ENCODE results near the gene SELPLG.
"Not testable (repeated sequence)": the region's sequence is repeated elsewhere in the genome, so short reads cannot be mapped to it uniquely, and the experiment has no call there.

SELPLG gene, protein sequence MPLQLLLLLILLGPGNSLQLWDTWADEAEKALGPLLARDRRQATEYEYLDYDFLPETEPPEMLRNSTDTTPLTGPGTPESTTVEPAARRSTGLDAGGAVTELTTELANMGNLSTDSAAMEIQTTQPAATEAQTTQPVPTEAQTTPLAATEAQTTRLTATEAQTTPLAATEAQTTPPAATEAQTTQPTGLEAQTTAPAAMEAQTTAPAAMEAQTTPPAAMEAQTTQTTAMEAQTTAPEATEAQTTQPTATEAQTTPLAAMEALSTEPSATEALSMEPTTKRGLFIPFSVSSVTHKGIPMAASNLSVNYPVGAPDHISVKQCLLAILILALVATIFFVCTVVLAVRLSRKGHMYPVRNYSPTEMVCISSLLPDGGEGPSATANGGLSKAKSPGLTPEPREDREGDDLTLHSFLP

DNA sequence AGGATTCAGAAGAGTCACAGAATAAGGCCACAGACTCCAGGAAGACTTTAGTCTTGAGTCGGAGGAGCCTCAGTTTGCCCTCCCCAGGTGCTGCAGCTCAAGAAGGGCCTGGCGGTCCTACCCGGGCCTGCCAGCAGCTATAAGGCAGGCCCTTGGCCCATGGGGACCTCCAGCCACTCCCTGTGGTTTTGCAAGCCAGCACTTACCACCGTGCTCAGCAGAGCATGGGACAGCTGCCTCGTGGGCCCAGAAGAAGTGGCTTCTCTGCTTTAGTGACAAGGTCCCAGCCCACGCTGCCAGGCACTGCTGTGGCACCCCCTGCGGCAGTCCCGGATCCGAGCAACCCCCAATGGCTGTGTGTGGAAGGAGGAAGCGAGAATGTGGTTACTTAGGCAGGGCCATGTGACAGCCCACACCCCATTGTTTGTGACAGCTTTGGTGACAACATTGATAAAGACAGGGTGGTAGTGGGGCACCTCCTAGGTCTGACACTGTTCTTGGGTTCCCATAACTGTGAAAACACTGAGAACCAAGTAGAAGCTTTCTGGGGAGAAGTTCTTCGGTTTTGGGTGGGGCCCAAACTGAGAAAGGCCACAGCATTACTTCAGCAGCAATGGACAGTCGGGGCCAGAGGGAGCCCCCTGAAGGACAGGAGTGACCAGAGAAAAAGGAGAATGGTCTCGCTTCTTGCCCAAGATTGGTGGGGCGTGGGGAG, at the start of gene SELPLG:
TSS of gene SELPLG (minus strand) at position 361 of the 715 bp plus-strand sequence. CDS start 9,587 bp downstream, outside the sequence.
- peak; percentile 74 for DNase-seq (ENCODE audit: low read depth)

DNA sequence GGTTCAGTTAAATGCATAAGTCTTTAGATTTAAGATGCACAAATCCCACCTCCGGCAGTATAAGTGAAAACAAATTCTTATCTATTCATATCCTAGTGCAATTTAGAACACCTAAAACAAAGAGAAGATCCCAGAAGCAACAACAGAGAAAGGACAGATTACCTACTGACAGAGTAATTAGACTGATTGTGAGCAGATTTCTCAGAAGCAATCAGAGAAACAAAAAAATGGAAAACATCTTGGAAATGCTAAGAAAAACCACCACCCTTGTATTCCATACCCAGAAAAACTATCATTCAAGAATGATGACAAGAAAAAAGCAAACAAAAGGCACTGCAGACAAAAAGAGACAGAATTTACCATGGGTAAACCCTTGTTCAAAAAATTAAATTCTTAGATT, 47.6 kb upstream of the SELPLG start:
- no peak for DNase-seq (ENCODE audit: low read depth)

DNA sequence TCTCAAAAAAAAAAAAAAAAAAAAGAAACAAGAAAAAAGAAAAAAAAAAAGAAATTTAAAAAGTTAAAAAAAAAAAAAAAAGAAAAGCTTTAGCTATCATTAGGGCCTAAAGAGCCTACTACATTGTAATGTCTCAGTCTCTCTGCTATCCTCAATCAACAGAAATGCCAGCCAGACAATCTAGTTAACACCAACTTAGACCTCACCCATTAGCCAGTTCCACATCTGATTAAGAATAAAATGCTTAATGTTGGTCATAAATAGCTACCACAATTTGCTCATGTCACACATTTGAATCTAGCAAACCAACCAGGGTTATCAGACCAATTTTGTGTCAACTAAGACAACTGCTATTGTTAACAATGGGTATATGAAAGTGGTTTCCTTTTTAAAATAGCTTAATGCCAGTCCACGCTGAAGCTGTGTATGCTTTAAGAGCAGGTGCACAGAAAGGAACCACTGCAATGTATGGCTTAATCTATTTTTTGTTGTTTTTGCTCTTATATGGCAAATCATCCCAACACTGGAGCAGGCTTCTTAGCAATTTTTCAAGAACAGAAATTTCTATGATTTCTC, 45.5 kb upstream of the SELPLG start:
- no peak for DNase-seq (ENCODE audit: low read depth)

DNA sequence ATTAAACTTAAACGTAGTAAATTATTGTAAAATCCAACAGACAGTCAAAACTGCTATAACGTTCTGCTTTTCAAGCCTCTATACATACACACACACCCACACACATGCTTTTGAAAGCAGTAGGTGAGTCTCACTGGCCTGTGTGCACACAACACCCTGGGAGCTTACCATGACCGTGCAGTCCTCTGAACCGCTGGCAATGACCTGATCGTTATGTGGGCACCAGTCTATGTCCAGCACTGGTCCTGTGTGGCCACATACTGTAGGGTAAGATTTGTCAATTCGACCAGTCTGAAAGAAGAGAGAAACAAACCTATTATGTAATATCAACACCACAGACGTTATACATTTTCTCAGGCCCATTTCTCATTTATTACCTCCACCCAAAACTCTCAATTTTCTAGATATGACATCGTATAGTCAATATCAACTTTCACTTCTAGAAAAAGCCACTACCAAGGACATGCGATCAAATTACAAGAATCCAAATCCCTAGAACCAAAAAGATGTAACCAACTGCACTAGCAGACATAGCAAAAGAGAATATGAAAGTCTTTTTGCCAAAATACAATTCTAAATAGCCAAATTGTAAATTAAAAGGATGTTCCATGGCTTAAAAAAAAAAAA, 44.5 kb upstream of the SELPLG start:
- DNase-seq (ENCODE audit: low read depth): no peak

DNA sequence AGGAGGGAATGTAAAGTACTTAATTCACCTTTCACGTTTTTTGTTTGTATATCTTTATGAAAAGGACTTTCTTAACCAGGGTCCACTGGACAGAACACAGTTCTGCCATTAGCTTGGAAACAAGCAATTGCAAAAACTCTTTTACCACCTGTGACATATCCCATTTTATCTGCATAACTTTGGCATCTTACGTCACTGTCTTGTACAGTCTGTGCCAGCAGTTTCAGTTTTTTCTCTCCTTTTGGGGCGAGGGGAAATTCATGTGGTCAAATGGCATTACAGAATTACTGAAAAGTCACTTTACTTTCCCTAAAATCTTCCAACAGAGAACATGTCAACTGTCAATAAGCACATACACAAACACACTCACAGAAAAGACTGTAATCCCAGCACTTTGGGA, 43.7 kb upstream of the SELPLG start:
- DNase-seq (ENCODE audit: low read depth): no peak

DNA sequence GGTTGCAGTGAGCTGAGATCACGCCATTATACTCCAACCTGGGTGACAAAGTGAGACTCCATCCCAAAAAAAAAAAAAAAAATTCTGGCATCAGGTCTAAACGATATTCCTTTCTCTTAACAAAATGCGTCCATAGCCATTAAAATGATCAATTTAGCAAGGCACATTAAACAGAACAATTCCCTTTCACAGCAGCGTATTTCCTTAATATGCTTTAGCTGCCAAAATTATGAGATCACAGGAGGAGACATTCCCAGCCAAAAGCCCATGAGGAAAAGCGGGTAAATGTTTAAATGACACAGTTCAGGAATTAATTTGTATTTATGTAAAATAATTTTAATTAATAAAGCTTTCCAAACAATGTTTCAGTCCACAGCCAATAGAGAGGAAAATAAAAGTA, 43.0 kb upstream of the SELPLG start:
- DNase-seq (ENCODE audit: low read depth): no peak

DNA sequence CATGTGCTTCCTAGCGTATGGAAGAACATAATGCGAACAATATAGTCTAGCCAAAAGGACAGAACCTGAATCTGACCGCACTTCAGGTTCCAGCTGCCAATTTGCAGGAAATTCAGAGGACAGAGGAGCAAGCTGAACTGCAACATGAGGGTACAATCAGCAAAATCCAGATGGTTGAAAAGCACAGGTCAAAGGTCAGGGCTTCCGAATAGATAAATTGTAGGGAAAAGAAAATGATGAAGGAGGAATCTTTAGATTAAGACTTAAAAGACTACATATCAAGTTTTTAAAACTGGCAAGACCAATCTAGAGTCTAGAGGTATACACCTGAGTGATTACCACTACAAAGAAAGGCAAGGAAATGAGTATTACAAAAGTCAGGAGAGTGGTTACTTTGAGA, 42.1 kb upstream of the SELPLG start:
- DNase-seq (ENCODE audit: low read depth): no peak

DNA sequence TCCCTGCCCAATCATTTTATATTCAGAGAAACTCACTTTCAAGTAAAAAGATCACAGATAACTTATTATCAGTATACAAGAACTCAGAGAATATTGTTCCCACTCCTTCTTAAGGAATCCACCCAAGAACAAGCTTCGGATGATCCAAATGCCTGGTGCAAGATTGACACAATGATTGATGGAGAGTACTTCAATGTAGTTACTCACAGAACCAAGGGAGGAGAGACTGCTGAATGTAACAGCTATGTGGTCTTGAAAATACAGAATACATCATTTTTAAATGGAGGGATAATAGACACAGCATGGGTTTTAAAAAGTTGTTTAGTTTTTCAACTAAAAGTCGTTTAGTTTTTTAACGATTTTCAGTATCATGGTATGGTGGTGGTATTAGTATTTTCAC, 38.4 kb upstream of the SELPLG start:
- DNase-seq (ENCODE audit: low read depth): no peak

DNA sequence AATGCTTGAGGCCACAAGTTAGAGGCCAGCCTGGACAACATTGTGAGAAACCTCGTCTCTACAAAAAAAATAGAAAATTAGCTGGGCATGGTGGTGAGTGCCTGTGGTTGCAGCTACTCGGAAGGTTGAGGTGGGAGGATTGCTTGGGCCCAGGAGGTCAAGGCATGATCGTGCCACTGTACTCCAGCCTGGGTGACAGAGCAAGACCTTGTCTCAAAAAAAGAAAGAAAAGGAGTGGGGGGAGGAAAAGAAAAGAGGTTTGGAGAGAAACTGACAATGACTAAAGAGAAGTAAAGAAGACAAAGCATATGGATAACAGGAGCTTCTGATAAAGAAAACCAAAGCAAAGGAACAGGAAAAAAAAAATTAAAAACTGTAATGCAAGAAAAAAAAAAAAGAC, 37.4 kb upstream of the SELPLG start:
- DNase-seq (ENCODE audit: low read depth): no peak

DNA sequence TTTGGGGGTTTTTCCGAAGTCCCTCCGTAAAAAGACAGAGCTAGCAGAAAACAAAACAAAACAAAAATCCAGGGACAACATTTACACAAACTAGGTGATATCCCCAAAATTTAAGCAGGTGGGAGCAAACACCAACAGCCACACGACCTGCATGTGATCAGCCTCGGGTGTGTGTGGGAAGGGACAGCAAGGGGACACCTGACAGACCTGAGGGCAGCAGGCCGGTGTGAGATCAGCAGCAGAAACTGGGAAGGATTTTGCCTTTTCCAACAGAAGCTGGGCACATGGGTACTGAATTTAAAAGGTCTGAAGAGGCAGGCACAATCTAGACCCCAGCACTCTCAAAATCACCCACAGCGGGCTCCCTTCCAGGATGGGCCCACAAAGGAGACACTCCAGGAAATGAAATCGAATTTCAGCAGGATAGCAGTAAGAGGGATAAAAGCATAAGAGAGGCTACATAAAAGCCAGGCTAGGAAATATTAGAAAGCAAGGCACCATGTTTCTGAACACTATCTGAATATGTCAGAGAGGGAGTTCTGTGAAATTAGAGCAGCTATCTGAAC, 36.5 kb upstream of the SELPLG start:
- no peak for DNase-seq (ENCODE audit: low read depth)

DNA sequence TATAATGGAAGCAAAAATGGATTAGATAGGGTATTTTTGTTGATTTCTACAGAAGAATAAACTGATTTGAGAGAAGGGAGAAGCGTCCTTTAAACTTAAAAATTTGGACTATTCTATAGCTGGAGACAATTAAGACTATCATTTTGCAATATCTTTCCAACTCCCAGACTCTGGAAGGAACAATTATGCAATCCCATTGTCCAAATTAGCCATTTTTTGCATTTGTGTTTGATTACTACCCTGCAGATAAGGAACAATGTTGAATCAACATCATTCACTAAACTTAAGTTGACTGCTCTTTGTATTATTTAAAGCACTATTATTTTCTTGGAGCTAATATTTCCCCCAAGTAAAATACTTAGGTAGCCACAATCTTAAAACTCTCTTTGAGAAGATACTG, 34.8 kb upstream of the SELPLG start:
- DNase-seq (ENCODE audit: low read depth): no peak

DNA sequence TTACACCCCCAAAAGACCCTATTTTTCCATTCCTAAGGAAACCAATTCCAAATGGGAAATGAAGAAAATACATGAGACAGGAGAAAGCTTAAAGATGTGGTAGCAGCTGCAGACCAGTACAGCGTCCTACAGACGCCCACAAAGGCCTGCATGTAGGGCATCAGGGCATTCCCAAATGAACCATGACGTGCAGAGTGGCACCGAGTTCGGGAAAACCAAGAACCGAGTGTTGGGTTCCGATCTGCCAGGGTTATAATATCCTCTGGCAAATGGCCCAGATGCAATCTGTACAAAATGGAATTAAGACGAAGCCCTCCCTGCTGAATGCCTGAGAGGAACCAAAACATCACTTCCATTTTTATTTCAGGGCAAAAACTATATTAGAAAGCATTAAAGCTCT, 34.4 kb upstream of the SELPLG start:
- DNase-seq (ENCODE audit: low read depth): no peak

DNA sequence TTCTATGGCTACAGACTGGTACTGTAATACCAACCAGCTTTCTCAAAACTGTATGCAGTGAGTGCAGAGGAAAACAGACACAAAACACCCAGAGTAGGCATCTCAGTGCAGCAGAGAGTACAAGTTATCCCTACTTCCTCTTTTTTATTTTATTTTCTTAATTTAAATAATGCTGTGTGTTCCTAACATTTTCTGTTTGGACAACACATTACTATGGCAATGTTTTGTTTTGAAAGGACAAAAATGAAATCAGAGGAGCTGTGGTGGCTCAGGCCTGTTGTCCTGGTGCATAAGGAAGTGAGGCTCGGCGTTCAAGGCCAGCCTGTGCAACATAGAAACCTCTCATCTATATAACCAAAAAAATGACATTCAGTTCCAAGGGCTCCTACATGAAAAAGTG, 33.7 kb upstream of the SELPLG start:
- DNase-seq (ENCODE audit: low read depth): no peak

DNA sequence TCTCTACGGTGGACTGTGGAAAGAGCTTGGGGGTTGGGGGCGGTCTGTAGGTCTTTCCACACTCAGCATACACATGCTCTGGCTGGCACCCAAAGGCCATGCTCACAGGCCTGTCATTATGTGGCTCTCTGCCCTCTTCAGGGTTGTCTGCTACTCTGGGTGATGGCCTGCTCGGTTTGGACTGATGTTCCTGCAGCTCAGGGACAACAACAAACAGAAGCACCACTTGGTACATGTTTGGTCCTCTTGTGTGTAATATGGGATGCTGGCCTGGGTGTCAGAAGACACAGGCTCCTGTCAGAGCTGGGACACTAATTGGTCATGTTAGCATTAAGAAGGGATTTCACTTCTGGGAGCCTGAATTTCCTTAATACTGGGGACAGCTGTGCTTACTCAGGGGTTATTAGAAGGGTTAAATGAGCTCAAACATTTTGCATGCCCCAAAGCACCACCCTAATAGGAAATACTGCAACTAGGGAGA, 32.7 kb upstream of the SELPLG start:
- no peak for DNase-seq (ENCODE audit: low read depth)

DNA sequence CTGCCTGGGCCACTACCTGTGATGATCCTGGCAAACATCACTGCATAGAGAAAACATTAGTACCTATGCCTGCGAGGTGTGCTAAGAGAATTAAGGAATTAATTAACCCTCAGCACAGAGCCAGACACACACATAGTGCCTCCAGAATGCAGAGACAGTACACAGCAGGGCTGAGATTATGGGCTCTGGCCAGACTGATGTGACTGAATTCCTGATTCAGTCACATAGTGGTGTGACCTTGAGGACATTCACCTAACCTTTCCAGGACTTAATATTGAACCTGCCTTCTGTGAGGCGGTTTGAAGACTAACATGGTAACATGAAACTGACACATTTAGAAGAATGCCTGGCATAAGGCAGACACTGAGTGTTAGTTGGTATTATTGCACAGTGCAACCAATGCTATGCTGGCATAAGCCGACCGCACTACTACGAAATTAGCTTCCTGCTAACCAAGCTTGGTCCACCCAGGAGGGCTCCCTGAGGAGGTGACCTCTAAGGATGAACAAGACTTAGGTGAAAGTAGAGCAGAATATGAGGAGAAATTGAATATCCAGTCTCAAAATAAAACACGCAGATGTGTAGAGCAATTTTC, 32.0 kb upstream of the SELPLG start:
- DNase-seq (ENCODE audit: low read depth): no peak

DNA sequence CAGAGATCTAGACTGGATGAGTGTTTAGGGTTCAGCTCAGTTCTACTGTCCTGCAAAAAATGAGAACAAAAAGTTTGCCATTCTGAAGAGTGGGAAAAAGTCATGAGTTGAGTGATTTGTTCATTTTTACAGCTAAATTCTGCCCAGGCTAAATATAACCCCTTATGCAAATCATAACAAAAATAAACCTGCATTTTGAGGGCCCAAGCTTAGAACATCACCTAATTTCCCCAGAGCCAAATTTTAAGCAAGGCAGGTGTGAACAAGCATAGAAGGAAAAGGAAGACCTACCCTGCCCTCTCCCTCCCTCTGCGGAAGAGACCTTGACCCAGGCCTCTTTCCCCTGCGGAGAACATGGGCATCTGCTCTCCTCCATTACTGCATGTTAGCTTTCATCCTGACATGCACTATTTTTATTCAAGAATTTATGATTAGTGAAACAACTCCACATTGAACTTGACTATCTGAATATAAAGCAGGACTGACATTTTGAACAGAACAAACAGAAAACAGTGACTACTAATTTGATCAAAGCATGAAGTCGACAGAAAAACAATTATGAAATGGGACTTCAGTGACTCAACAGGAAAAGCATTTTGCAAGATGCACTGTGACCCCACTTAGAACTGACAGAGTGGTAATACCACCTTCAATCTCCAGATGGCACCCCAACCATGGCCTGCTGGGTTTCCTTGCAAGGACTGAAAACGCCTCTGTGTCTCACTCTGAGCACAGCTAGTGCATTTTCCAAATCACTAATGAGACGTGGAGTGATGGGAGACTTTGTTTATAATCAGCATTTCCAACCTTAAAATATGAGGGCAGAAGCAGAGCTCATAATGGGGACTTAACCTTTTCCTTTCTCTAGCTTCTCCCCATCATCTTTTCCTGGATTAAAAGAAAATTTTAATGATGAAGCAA, 30.9 kb upstream of the SELPLG start:
- DNase-seq (ENCODE audit: low read depth): peak; percentile 85

DNA sequence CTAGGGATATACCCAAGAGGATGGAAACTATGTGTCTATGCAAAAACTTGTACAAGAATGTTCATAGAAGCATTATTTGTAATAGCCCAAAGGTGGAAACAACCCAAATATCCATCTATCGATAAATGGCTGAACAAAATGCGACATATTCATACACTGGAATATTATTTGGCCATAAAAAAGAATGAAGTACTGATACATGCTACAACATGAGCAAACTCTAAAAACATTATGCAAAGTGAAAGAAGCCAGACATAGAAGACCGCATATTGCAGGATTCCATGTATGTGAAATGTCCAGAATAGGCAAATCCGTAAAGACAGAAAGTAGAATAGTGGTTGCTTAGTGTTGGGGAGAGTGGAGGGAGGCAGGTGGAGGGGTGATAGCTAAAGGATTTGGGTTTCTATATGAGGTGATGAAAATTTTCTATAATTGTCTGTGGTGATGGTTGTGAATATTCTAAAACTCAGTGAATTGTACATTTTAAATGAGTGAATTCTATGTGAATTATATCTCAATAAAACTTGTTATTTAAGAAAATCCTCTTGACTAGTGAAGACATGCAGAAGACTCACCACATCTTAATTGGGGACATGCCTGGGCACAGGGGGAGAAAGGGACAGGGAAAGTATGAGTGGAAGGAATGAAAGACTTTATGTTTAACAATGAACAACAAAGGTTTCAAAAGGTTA, 29.8 kb upstream of the SELPLG start:
- DNase-seq (ENCODE audit: low read depth): no peak

DNA sequence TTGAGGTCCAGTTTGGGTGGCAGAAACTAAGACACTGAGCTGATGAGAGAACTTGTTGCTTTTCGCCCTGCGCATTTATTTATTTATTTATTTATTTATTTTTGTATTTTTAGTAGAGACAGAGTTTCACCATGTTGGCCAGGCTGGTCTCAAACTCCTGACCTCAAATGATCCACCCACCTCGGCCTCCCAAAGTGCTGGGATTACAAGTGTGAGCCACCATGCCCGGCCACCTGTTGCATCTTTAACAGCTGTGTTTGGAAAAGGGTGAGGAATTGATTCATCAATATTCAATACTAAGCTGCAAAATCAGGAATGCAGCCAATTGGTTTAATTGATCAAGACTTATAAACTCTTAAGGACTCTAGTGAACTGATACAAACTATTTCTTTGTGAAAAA, 24.4 kb upstream of the SELPLG start:
- DNase-seq (ENCODE audit: low read depth): not testable (repeated sequence)

DNA sequence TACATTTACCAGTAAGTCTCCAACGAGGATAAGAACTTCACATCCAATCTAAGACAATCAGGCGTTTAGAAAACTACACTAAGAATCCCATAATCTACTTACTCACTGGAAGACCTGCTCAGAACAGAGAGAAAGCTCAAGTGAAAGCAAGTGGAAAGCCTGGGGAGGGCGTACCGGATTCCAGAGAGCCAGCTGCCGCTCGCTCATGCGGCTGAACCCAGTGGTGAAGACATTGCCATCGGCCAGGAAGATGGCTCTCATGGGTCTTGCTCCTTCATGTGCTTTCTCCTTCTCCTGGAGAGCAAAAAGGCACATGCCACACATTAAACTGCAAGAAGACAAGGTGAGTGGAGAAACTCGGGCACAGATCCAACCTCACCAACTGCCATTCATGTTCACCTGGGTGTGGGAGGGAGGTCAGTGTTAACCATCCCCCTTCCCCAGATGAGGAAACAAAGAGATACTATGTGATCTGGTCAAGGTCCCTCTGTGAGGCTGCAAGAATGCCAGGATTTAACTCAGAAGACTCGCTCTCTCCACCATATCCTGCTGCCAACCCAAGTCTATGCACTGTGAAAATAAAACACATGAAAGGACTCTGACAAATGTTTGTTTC, 23.5 kb upstream of the SELPLG start:
- DNase-seq (ENCODE audit: low read depth): no peak

DNA sequence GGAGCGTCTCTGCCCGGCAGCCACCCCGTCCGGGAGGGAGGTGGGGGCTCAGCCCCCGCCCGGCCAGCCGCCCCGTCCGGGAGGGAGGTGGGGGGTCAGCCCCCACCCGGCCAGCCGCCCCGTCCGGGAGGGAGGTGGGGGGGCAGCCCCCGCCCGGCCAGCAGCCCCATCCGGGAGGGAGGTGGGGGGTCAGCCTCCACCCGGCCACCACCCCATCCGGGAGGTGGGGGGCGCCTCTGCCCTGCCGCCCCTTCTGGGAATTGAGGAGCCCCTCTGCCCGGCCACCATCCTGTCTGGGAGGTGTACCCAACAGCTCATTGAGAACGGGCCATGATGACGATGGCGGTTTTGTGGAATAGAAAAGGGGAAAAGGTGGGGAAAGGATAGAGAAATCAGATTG, 22.6 kb upstream of the SELPLG start:
- not testable (repeated sequence) for DNase-seq (ENCODE audit: low read depth)
